Activated CD4-positive, CD25-positive, alpha-beta regulatory T cell (primary cell): ENCODE measurements around the gene CORO7.
"Not testable (repeated sequence)": the region's sequence is repeated elsewhere in the genome, so short reads cannot be mapped to it uniquely, and the experiment has no call there.

Experiments used
- DNase-seq, 4 experiments: peaks; one replicate each; lab custom pipeline; 2025; lab: John Stamatoyannopoulos, UW

Gene CORO7

DNA sequence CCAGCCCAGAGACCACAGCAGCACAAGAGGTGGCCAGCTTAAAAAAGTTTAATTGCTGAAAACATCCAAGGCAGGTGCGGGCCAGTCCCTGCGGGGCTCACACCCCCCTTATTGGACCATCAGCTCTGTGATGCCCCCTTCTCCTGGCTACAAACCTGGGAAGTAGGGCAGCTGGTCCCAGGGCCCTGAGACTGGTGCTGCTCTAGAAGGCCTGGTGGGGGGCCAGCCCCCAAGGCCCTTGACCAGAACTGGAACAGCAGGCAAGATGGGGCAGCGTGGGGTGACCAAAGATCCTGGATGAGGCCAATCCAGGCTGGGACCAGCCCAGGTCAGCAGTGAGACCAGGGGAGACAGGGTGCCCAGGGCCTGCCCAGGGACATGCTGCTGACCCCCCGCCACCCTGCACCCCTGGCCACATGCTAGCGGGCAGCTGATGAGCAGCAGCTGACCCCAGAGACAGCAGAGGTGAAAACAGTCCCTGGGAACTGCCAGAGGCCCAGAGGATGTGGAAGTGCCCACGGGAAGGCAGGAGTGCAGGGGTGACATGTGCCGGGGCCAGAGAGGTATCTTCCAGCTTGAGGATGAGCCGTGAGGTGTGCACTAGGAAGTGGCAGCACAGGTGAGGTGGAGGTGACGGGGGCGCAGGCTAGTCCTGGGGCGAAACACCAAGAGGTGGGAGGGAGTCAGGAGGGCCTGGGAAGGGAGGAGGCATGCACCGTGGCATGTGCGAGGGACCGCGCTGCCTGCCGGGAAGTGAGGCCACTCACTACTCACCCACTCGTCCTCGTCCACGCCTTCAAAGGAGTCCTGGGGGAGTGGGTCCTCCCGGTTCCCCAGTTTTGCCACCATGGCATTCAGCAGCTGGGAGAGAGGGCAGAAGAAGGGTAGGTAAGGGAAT lies 61.6 kb downstream of the CORO7 start:
- no peak for DNase-seq

DNA sequence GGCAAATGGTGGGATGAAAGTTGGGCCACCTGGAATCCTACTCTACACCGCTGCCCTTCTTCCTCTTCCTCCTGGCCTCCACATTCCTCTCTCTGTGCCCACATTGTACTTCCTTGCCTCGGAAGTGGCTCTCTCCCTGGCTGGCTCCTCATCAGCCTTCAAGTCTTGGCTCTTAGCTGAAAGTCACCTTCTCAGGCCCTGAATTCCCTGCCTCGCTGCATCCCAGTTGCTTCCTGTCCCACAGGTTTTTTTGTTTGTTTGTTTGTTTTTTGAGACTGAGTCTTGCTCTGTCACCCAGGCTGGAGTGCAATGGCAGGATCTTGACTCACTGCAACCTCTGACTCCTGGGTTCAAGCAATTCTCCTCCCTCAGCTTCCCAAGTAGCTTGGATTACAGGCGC lies 62.7 kb downstream of the CORO7 start:
- DNase-seq, result no peak

DNA sequence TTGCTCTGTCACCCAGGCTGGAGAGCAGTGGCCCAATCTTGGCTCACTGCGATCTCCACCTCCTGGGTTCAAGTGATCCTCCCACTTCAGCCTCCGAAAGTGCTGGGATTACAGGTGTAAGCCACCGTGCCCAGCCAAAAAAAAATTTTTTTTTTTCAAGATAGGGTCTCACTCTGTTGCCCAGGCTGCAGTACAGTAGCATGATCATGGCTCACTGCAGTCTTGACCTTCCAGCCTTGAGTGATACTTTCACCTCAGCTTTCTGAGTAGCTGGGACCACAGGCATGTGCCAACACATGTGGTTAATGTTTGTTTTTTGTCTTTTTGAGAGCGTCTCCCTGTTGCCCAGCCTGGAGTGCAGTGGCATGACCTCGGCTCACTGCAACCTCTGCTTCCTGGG lies 63.6 kb downstream of the CORO7 start:
- DNase-seq, result no peak

DNA sequence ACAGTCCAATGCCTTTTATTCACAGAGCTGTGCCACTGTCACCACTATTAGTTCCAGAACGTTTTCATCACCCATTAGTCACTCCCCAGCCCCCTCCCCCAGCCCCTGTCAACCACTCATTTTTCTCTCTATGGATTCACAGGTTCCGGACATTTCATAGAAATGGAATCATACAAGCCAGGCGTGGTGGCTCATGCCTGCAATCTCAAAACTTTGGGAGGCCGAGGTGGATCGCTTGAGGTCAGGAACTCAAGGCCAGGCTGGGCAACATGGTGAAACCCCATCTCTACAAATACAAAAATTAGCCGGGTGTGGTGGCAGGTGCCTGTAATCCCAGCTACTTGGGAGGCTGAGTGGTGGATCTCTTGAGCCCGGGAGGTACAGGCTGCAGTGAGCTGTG lies 64.5 kb downstream of the CORO7 start:
- DNase-seq, result no peak

DNA sequence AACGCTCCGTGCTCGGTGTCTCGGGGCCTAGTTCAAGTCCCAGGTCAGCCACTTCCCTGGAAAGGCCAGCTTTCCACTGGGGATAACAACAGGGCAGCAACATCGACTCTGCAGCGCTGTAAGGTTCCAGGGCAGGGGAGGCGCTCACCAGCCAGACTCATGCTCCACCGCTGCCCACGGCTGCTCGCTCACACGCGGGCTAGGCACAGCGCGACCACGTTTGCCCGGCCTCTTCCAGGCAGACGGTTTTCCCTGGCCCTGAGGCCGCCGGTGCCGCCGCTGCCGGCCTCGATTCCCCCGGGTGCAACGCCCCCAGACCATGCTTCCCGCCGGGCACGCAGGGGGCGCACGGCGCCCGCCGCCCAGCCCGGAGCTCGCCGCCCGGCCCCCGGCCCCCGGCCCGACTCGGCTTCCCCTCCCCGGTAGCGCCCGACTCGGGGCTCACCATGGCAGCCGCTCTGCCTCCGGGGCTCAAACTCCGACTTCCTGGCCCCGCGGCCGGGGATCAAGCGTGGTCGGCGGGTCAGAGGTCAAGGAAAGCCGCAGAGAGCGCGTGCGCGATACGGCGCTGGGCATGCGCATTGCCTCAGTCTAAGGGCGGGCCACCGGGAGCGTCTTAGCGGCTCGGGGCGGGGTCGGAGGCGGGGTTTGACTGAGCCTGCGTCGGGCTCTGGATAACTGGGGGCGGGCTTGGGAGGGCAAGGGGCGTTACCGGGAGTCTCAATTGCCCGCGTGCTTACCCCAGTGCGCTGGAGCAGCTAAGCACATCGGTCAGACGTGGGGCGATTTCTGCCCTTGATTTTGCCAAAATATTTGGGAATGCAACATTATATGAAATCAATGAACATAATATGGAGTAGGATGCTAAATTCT lies 65.4 kb downstream of the CORO7 start, which contains the start of gene PAM16:
PAM16 (minus strand) TSS at position 535 of the 873 bp plus-strand sequence; CDS start at position 448, 87 bp downstream.
- peak; percentile 93 to 98 (median 96) for DNase-seq

DNA sequence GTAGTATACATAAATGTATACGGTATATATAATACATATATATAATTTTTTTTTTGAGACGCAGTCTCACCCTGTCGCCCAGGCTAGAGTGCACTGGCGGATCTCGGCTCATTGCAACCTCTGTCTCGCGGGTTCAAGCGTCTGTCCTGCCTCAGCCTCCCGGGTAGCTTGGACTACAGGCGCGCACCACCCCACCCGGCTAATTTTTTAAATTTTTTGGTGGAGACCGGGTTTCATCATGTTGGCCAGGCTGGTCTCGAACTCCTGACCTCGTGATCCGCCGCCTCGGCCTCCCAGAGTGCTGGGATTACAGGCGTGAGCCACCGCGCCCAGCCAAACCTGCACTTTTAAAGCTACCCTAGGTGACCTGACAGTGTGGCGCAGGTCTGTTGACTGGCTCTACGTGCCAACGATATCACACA lies 66.0 kb downstream of the CORO7 start:
- peak in 1 of 4 experiments; percentile 14 for DNase-seq

DNA sequence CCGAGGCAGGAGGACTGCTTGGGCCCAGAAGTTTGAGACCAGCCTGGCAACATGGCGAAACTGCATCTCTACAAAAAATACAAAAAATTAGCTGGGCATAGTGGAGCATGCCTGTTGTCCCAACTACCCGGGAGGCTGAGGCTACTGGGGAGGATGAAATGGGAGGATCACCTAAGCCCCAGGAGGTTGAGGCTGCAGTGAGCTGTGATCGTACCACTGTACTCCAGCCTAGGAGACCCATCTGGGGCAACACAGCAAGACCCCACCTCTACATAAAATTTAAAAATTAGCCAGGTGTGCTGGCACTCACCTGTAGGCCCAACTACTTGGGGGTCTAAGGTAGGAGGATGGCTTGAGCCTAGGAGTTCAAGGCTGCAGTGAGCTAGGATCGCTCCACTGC lies 67.1 kb downstream of the CORO7 start:
- DNase-seq, result no peak

DNA sequence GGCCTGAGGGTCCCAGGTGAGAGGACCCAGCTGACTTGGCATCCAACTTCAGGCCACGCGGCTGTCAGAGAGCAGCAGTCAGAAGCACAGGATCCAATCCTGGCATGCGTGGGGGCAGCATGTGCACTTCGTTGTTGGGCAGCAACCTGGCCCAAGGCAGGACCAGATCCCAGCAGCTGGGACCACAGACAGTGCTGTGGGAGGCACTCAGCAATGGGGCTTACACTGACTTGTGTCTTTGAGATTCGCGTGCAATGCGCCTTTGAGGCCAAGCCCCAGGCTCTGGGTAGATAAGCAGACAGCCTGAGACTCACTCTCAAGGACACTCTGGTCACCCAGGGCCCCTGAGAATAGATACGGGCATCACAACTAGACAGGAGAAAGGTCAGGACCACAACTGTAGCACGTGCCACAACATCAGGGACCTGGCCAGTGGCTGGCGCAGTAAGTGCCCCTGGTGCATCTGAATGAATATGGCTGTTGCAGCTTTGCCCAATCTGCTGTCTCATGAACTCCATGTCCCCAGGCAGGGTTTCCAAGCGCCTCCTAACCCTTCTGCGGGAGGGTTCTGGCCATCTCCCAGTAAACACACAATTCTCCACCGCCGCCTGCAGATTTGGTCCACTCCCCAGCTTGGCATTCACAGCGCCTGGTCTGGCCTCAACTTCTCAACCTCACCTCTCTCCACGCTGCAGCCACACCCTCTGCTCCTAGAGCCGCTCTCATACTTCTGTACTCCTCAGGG lies 68.5 kb downstream of the CORO7 start:
- no peak for DNase-seq

DNA sequence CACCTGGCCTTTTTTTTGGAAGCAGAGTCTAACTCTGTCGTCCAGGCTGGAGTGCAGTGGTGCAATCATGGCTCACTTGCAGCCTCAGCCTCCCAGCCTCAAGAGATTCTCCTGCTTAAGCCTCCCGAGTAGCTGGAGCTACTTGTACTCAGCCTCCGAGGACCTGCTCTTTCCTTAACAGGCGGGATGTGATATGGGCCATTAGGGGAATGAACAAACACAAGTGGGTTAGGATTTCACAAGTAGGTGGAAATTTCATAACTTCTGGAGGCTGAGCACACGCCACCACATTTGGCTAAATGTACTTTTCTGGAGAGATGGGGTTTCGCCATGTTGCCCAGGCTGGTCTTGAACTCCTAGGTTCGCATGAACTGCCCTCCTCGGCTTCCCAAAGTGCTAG lies 69.4 kb downstream of the CORO7 start:
- DNase-seq, result no peak

DNA sequence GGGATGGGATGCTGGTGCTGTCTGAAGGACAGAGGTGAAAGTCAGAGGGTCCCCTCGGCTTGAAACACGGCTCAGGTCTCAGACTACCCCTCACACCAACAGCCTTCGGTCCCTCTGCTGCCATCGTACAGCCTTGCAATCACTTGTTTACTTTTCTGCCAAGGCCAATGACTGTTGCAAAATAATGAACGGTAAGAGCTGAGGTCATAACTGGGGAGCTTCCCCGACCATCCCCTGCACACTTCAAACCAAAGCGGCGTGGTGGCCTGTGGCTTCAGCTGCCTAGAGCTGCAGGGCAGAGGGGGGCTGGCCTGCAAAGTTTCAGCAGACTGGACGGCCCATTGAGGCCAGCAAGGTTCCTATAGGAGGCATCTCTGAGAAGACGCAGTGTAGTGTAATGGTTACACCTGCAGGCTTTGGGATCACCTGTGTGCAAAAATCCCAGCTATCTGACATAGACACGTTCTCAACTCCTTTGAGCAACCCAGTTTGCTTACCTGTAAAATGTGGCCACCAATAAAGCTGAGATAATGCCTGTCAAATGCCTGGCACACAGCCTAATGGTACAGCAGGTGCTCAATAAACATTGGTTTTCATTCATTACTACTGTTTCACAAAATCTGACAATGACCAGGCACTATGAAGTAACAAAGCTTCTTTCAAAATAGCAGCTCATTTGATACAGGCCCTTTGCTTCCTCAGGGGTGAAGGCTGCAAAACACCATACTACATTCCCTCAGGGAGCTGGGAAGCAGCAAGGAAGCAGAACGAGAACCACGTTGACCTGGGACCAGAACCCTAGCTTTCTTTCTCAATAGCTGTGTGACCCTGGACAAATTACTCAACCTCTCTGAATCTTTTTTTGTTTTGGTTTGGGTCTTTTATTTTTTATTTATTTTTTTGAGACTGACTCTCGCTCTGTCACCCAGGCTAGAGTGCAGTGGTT lies 70.3 kb downstream of the CORO7 start:
- no peak for DNase-seq

DNA sequence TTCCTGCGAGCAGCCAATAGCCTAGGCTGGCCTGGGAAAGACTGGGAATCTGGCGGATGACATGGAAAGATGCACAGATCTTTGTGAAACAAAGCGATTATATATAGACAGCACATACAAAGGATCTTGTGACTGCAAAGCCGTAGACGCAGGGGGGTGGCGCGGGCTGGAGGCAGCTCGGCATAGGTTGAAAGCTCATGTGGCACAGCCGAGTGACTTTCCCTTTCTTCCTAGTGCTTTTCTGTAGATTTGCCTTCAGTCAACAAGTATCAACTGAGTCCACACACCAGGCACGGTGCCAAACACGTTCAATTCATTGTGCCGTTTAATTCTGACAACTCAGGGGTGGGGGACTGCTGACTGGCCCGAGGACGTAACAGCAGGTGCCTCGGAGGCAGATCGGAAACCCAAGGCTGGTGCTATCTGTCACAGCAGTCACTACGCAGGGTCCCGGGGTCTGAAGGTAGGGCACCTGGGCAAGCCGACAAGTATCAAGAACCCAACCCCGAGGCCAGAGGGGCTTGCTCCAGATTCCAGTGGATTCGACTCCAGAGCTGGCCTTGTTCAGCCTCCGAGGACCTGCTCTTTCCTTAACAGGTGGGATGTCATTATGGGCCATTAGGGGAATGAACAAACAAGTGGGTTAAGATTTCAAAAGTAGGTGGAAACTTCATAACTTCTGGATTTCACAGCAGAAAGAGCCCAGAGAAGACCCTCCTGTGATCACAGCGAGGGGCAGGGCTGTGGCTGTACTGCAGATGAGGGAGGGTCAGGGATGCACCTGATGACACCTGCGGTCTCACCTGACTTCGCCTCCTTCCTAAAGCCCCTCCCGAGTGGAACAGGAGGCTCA lies 71.2 kb downstream of the CORO7 start:
- DNase-seq, result no peak

DNA sequence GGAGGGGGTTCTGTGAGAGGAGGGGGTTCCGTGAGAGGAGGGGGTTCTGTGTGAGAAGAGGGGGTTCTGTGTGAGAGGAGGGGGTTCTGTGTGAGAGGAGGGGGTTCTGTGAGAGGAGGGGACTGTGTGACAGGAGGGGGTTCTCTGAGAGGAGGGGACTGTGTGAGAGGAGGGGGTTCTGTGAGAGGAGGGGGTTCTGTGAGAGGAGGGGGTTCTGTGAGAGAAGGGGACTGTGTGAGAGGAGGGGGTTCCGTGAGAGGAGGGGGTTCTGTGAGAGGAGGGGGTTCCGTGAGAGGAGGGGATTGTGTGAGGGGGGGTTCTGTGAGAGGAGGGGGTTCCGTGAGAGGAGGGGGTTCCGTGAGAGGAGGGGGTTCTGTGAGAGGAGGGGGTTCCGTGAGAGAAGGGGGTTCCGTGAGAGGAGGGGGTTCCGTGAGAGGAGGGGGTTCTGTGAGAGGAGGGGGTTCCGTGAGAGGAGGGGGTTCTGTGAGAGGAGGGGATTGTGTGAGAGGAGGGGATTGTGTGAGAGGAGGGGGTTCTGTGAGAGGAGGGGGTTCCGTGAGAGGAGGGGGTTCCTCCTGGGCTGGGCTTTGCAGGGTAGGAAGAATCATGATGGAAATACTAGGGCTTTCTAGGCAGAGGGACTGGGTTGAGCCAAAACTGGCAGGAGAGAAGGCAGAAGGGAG lies 72.0 kb downstream of the CORO7 start:
- DNase-seq, result not testable (repeated sequence)

DNA sequence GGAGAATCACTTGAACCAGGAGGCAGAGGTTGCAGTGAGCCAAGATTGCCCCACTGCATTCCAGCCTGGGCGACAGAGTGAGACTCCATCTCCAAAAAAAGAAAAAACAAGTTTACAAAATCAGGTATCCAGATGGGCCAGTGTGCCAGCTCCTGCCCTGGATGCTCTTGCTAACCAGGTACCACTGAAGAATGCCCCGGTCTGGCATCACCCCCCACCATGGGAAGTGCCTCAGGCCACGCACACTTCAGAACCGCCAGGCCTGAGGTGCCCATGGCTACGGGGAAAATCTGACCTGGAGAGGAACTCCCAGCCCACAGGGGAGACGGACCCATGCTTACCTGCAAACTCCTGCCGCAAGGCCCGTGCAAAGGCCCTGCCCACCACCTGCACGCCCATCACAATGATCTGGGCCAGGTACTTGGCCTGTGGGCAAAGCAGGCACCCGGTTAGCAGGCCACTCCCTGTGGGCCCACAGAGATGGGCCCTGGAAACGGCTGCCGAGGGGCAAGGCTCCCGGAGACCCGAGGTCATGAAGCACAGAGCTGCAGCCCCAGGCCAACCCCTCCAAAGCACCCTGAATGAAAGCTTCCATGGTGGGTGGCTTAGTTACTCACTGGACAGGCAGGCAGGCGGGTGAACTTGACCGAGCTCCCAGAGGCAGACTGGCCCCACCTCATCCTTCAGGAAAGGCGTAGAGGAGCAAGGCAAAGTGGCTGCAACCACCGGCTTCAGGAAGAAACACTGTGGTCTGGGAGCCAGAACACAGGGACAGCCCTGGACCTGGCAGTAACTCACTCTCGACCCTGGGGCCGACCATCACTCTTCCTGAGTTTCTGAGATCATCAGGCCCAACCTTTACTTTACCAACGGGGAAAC lies 73.3 kb downstream of the CORO7 start:
- DNase-seq, result no peak

DNA sequence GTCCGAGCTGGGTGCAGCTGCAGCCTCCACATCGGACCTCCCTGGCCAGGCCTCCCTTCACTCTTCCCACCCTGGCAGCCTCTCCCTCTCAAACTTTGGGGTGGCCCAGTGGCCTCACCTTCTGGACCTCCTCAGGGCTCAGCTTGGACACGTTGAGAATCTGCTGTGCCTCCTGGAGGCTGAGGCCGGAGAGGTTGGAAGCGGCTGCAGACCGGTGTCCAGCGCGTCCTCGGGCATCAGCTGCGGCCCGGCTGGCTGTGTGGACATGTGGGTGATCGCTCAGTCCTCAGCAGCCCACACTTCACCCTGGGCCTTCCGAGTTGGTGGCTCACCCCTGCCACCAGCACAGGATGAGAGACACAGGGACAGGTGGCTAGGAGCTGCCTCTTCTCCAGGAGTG lies 75.1 kb downstream of the CORO7 start:
- DNase-seq, result no peak

DNA sequence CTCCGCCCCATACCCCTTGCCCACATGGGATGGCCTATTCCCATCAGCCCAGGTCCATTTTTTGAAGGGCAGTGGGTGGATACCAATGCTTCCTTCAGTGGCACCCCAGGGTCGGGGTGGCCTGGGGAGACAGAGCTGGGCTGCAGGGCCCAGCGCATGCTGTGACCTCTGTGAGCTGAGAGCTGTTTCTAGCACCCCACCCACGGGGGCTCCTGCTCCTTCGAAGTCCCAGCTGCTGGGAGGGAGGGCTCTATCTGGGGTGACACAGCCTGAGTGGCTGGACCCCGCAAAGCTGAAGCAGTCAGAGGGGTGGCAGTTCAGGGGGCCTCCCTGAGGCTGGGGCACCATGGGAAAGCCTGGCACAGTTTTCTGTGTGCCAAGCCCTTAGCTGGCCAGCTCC lies 76.0 kb downstream of the CORO7 start:
- no peak for DNase-seq

DNA sequence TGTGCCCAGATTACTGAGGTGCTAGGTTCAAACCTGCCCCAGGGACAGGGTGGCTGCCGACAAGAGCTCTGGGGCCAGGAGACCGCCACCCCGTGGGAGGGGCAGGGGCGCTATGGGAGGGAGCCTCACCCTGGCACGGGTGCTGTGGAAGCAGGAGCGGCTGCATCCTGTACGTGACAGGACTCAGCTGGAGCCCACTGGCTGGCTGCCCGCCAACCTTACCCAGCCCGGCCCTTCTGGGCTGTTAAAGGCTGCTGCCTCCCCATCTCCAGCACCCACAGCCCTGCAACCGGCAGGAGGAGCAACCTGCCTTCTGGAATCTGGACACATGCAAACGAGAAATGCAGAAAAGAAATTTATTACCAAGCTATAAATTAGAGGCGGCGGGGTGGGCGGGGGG lies 76.5 kb downstream of the CORO7 start:
- DNase-seq, result no peak

DNA sequence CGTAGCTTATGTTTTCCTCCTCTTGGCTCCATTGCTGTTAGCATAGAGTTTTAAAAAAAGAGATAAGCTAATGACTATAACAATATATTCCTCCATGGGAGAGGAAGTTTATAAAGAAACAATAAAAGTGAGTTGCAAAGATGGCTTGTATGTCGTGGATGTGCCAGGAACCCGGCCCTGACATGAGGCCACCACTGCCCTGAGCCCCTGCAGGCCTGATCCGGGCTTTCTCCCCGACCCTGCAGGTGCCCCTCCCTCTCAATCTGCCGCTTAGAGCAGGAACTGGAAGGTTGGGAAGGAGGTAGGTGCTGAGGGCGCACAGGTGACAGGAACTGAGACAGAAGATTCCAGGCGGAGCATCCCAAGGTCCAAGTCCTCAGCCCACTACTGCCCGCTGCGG lies 76.9 kb downstream of the CORO7 start:
- DNase-seq, result no peak

DNA sequence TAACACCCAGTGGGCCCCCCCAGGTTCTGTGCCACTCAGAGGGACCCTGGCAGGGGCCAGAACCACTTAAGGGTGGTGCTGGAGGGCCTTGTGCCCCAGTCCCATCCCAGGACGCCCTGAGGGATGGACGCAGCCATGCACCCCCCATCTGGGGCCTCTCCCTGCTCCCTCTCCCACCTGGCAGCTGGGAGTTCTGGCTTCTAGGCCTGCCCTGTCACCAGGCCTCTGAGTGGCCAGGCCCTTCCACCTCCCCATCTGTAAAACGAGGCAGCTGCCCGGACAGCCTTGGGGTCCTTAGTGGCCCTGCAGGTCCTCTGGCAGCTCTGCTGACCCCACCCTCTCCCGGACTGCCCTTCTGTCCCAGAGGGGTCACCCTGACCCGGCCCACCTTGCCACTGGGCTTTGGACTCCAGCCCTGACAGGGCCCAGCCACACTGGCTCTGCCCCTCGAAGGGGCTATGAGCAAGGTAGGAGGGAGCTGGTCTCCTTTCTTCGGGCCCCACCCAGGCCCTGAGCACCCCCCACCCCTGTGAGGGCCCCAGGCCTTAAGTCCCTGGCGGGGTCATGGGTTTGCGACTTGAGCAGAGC lies 77.6 kb downstream of the CORO7 start:
- no peak for DNase-seq
